ENCODE measurements around the gene RBSN.

- peak; percentile 26 to 84 (median 72) for TF ChIP-seq CTCF (IDR thresholded peaks at IDR 0.05)
- TF ChIP-seq POLR2A (IDR thresholded peaks at IDR 0.05) = no peak
- no peak for TF ChIP-seq POLR2AphosphoS5 (IDR thresholded peaks at IDR 0.05; ENCODE audit: insufficient read depth in 1 of 2, low read depth in 1 of 2)
Measured at GRCh38 chr3:15108082-15108545, 9.2 kb upstream of the RBSN start.

Measured in vagina (tissue), 2 donors.